CD4-positive, alpha-beta T cell treated with Interleukin-15 for 4 hours (primary cell): ENCODE data around the gene GAGE12D.
"Not testable (repeated sequence)": the region's sequence is repeated elsewhere in the genome, so short reads cannot be mapped to it uniquely, and the experiment has no call there.

ENCODE experiments used
- DNase-seq: peaks from one replicate; pipeline ENCODE4 v3.0.0-alpha.2; 2020; ENCODE audit warnings: low spot score

Gene GAGE12D, protein sequence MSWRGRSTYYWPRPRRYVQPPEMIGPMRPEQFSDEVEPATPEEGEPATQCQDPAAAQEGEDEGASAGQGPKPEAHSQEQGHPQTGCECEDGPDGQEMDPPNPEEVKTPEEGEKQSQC

GRCh38 chrX:49541433-49541832 is at the start of gene GAGE12D:
Gene GAGE12D, plus strand, starts transcription at chrX:49541733. Its CDS starts 1,155 bp downstream, at chrX:49542888.
- DNase-seq = not testable (repeated sequence)

- DNase-seq = not testable (repeated sequence)
These were observed 9.7 kb upstream of the GAGE12D start, which contains the start of gene GAGE12C for GRCh38 chrX:49531877-49532276. Gene GAGE12C, plus strand, starts transcription at chrX:49532177. Its CDS starts 1,155 bp downstream, at chrX:49533332.

- not testable (repeated sequence) for DNase-seq
These were observed 9.5 kb downstream of the GAGE12D start, which contains the start of gene GAGE12E for GRCh38 chrX:49550989-49551388. Gene GAGE12E, plus strand, starts transcription at chrX:49551289. Its CDS starts 1,155 bp downstream, at chrX:49552444.

- not testable (repeated sequence) for DNase-seq
These were observed 19.0 kb downstream of the GAGE12D start, which contains the start of gene GAGE12F for GRCh38 chrX:49560542-49560941. Gene GAGE12F, plus strand, starts transcription at chrX:49560842. Its CDS starts 1,155 bp downstream, at chrX:49561997.

- not testable (repeated sequence) for DNase-seq
These were observed 27.2 kb downstream of the GAGE12D start for GRCh38 chrX:49568728-49569127.

DNA sequence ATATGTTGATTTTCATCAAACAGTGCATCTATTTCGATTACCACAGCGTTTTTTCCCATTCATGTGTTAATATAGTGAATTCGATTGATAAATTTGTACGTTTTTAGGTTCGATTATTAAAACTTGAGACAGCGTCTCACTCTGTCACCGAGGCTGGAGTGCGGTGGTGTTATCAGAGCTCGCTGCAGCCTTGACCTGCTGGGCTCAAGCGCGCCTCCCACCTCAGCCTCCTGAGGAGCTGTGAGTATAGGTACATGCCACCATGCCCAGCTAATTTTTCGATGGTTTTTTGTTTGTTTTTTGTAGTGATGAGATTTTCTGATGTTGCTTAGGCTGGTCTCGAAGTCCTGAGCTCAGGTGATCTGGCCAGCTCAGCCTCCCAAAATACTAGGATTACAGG is 27.6 kb downstream of the GAGE12D start:
- not testable (repeated sequence) for DNase-seq

- DNase-seq = not testable (repeated sequence)
These were observed 28.6 kb downstream of the GAGE12D start, which contains the start of gene GAGE12G for GRCh38 chrX:49570100-49570499. Gene GAGE12G, plus strand, starts transcription at chrX:49570400. Its CDS starts 1,155 bp downstream, at chrX:49571555.

DNA sequence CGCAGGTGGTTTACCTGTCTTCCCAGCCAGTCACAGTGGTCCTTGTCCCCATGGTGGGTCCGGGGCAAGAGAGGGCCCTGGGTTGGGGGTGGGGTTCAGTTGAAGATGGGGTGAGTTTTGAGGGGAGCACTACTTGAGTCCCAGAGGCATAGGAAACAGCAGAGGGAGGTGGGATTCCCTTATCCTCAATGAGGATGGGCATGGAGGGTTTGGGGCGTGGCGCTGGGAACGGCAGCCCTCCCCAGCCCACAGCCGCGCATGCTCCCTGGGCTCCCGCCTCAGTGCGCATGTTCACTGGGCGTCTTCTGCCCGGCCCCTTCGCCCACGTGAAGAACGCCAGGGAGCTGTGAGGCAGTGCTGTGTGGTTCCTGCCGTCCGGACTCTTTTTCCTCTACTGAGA is 38.1 kb downstream of the GAGE12D start, which contains the start of gene GAGE12H:
Gene GAGE12H, plus strand, starts transcription at position 301 of the 400 bp plus-strand sequence. CDS start 1,155 bp downstream, outside the sequence.
- DNase-seq = not testable (repeated sequence)

GRCh38 chrX:49589196-49589595 is 47.7 kb downstream of the GAGE12D start, which contains the start of gene GAGE2A:
Gene GAGE2A, plus strand, starts transcription at chrX:49589496. Its CDS starts 1,155 bp downstream, at chrX:49590651.
- not testable (repeated sequence) for DNase-seq

DNA sequence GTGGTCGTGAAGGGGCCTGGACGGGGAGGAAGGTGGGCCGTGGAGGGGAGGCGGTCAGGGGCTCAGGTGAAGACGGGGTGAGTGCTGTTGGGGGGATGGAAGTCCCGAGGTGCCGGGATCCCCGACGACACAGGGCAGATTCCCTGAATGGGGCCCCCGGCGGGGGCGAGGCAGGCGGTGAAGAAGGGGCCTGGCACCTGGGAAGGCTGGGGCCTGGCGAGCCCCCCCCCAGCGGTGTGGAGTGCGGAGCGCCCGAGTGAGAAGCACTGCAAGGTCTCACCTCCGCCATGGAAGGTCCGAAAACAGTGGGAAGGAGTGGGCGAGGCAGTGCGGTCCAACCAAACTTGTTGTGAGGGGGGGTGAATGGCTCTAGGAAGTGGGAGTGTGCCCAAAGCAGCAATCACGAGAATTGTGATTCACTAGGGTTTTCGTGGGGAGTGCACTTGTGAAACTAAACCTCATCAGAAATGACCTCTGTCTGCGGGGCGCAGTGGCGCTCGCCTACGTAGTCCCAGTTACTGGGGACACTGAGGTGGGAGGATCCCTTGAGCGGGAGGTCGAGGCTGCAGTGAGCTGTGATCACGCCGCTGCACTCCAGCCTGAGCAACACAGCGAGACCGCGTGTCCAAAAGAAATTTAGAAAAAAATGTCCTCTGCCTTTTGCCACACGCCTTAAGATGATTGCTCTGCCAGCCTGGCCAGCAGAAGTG is 48.4 kb downstream of the GAGE12D start:
- not testable (repeated sequence) for DNase-seq

- not testable (repeated sequence) for DNase-seq
These were observed 49.0 kb downstream of the GAGE12D start for GRCh38 chrX:49590488-49590887.
